Liver (tissue), 9 donors: ENCODE results near the gene CD34. TPM values are rescaled to one million over a fixed set of nuclear protein-coding genes. Genes with fewer than 3 reads are reported as not detected.

Experiments used
- DNase-seq: peaks from one replicate; pipeline ENCODE4 v3.0.0-alpha.2; 2017; ENCODE audit warnings: low spot score
- H3K27ac ChIP-seq, 2 donors: one replicate each; pipeline ENCODE4 v1.7.0; 2013; ENCODE audit warnings: inconsistent platforms in 2 of 2, low read length in 2 of 2, control low read depth in 1 of 2, low read depth in 1 of 2, mild to moderate bottlenecking in 1 of 2
- H3K27me3 ChIP-seq, 4 donors: one replicate each; pipeline versions ENCODE4 v1.6.1 to v1.7.0; 2013; ENCODE audit warnings: low read length in 3 of 4, inconsistent platforms in 1 of 4, mild to moderate bottlenecking in 1 of 4, moderate library complexity in 1 of 4; ENCODE audit not compliant: control insufficient read depth in 4 of 4, insufficient read depth in 4 of 4
- H3K36me3 ChIP-seq, 4 donors: one replicate each; pipeline versions ENCODE4 v1.6.1 to v1.7.0; 2013; ENCODE audit warnings: low read length in 3 of 4, mild to moderate bottlenecking in 3 of 4, low read depth in 1 of 4, moderate library complexity in 1 of 4; ENCODE audit not compliant: control insufficient read depth in 4 of 4, insufficient read depth in 3 of 4
- H3K4me1 ChIP-seq, 4 donors: one replicate each; pipeline versions ENCODE4 v1.6.1 to v1.7.0; 2013; ENCODE audit warnings: low read length in 3 of 4, mild to moderate bottlenecking in 3 of 4, moderate library complexity in 1 of 4; ENCODE audit not compliant: control insufficient read depth in 4 of 4, insufficient read depth in 4 of 4
- H3K4me3 ChIP-seq, 3 donors: one replicate each; pipeline versions ENCODE4 v1.6.1 to v1.7.0; 2013; ENCODE audit warnings: low read length in 3 of 3, control low read depth in 1 of 3, low read depth in 1 of 3, mild to moderate bottlenecking in 1 of 3
- H3K9ac ChIP-seq, 2 donors: one replicate each; pipeline ENCODE4 v1.7.0; 2013; ENCODE audit warnings: low read length in 2 of 2, mild to moderate bottlenecking in 2 of 2, moderate library complexity in 2 of 2, control low read depth in 1 of 2, low read depth in 1 of 2
- H3K9me3 ChIP-seq, 4 donors: one replicate each; pipeline versions ENCODE4 v1.6.1 to v1.7.0; 2013; ENCODE audit warnings: low read length in 3 of 4; ENCODE audit not compliant: control insufficient read depth in 4 of 4
- CTCF ChIP-seq: fragments of 150-350 bp; IDR thresholded peaks from 2 replicates; pipeline ENCODE4 v1.5.1; 2017; ENCODE audit warnings: improper control_type of control experiment, low read depth, low read length; ENCODE audit not compliant: missing input control
- EGR1 ChIP-seq, 2 donors: IDR thresholded peaks; 2 replicates each; pipeline ENCODE4 v1.6.1; 2016 to 2018; ENCODE audit warnings: antibody characterized with exemption in 2 of 2, low read depth in 2 of 2
- FOXA1 ChIP-seq: IDR thresholded peaks from 2 replicates; pipeline ENCODE4 v1.6.1; 2016; ENCODE audit warnings: antibody characterized with exemption
- FOXA2 ChIP-seq: IDR thresholded peaks from 2 replicates; pipeline ENCODE4 v1.6.1; 2016; ENCODE audit warnings: antibody characterized with exemption
- GABPA ChIP-seq, 2 donors: IDR thresholded peaks in 1 of 2; conservative IDR thresholded peaks in 1 of 2; 2 replicates each; pipeline ENCODE4 v1.6.1; 2016; ENCODE audit warnings: antibody characterized with exemption in 2 of 2, mild to moderate bottlenecking in 1 of 2, moderate library complexity in 1 of 2
- HNF4A ChIP-seq, 2 donors: conservative IDR thresholded peaks; 2 replicates each; pipeline ENCODE4 v1.6.1; 2016; ENCODE audit warnings: antibody characterized with exemption in 2 of 2, mild to moderate bottlenecking in 2 of 2
- HNF4G ChIP-seq: IDR thresholded peaks from 2 replicates; pipeline ENCODE4 v1.6.1; 2016; ENCODE audit warnings: antibody characterized with exemption
- JUND ChIP-seq, 2 donors: IDR thresholded peaks; 2 replicates each; pipeline ENCODE4 v1.6.1; 2016; ENCODE audit warnings: antibody characterized with exemption in 2 of 2
- NR2F2 ChIP-seq: IDR thresholded peaks from 2 replicates; pipeline ENCODE4 v1.6.1; 2016; ENCODE audit warnings: antibody characterized with exemption
- RAD21 ChIP-seq, 2 donors: IDR thresholded peaks; 2 replicates each; pipeline ENCODE4 v1.6.1; 2016; ENCODE audit warnings: antibody characterized with exemption in 2 of 2, mild to moderate bottlenecking in 2 of 2
- RXRA ChIP-seq, 2 donors: IDR thresholded peaks; 2 replicates each; pipeline ENCODE4 v1.6.1; 2017 to 2018; ENCODE audit warnings: antibody characterized with exemption in 2 of 2, mild to moderate bottlenecking in 1 of 2
- SP1 ChIP-seq: IDR thresholded peaks from 2 replicates; pipeline ENCODE4 v1.6.1; 2018; ENCODE audit warnings: antibody characterized with exemption, mild to moderate bottlenecking
- TAF1 ChIP-seq: conservative IDR thresholded peaks from 2 replicates; pipeline ENCODE4 v1.6.1; 2016; ENCODE audit warnings: antibody characterized with exemption, mild to moderate bottlenecking
- YY1 ChIP-seq: IDR thresholded peaks from 2 replicates; pipeline ENCODE4 v1.6.1; 2016; ENCODE audit warnings: antibody characterized with exemption, mild to moderate bottlenecking
- ZBTB33 ChIP-seq: IDR thresholded peaks from 2 replicates; pipeline ENCODE4 v1.6.1; 2016; ENCODE audit warnings: antibody characterized with exemption
- WGBS: extraction: QIAGEN DNeasy Blood & Tissue Kit; methylation state at CpG from one replicate; pipeline ENCODE4 v1.1.7; 2013; 5-methylcytosine and 5-hydroxymethylcytosine counted together
- polyA plus RNA-seq, 2 donors: library from polyadenylated mRNA; stranded (reverse) in 1 of 2; unstranded in 1 of 2; fragments of 200-250 nt in 1 of 2; fragments of >200 nt in 1 of 2; fragmentation: Nextera tagmentation in 1 of 2; extraction: Ambion mirVana in 1 of 2; gene quantifications; one replicate each; pipeline versions ENCODE4 v1.2.1 to v1.2.3, GENCODE V29; 2013 to 2015
- total RNA-seq, 2 donors: library from RNA; depleted of rRNA; stranded (reverse); fragments of >200 nt; gene quantifications; one replicate each; pipeline ENCODE4 v1.2.3, GENCODE V29; 2014
- TF ChIP-seq, protein P1 (sequence below): IDR thresholded peaks from 2 replicates; pipeline ENCODE4 v1.6.1; 2016; ENCODE audit warnings: antibody characterized with exemption
- TF ChIP-seq, protein P2 (sequence below): IDR thresholded peaks from 2 replicates; pipeline ENCODE4 v1.6.1; 2016; ENCODE audit warnings: antibody characterized with exemption, mild to moderate bottlenecking
- TF ChIP-seq, protein P3 (sequence below): IDR thresholded peaks from 2 replicates; pipeline ENCODE4 v1.6.1; 2016; ENCODE audit warnings: antibody characterized with exemption
- donor health status: healthy.
- donor health status: healthy.
- donor health status: healthy.
- donor health status: healthy.
- donor health status: healthy.

CD34 gene
- total and polyA plus RNA-seq, 4 donors, result 1.5 to 4.0 (median 1.8) TPM

- Histone ChIP-seq H3K4me3 (no peak overlapping the region), H3K27me3 (no peaks in the 10 kb centered on the region), H3K9ac (peak overlapping the region in 1 of 2 donors; percentile 0), H3K36me3 (no peaks in the 10 kb centered on the region), H3K27ac (no peak overlapping the region), H3K9me3 (no peaks in the 10 kb centered on the region), H3K4me1 (no peaks in the 10 kb centered on the region)
- 53% methylated on average over 2 of the region's 2 CpGs for WGBS
- no peak for DNase-seq
- TF ChIP-seq TAF1 (no peak), ZBTB33 (no peak), RAD21 (IDR thresholded peaks at IDR 0.05) (peak; percentile 47 to 61), GABPA (IDR thresholded peaks at IDR 0.05 in 1 of 2, conservative IDR thresholded peaks at IDR 0.05 in 1 of 2) (no peak), CTCF (no peak), NR2F2 (no peak), FOXA1 (no peak)
These were observed 13.7 kb downstream of the CD34 start for GRCh38 chr1:207897188-207897587.

- TF ChIP-seq, protein P1, sequence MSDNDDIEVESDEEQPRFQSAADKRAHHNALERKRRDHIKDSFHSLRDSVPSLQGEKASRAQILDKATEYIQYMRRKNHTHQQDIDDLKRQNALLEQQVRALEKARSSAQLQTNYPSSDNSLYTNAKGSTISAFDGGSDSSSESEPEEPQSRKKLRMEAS, result no peak
- TF ChIP-seq JUND (IDR thresholded peaks at IDR 0.05) (no peak), FOXA1 (no peak), HNF4G (no peak), TAF1 (no peak), YY1 (no peak), NR2F2 (no peak), ZBTB33 (no peak), SP1 (no peak), FOXA2 (no peak), RAD21 (IDR thresholded peaks at IDR 0.05) (no peak), HNF4A (conservative IDR thresholded peaks at IDR 0.05) (no peak), EGR1 (IDR thresholded peaks at IDR 0.05; ENCODE audit: low read depth in 2 of 2) (no peak), CTCF (no peak), GABPA (IDR thresholded peaks at IDR 0.05 in 1 of 2, conservative IDR thresholded peaks at IDR 0.05 in 1 of 2) (no peak), RXRA (IDR thresholded peaks at IDR 0.05) (no peak)
- TF ChIP-seq, protein P2, sequence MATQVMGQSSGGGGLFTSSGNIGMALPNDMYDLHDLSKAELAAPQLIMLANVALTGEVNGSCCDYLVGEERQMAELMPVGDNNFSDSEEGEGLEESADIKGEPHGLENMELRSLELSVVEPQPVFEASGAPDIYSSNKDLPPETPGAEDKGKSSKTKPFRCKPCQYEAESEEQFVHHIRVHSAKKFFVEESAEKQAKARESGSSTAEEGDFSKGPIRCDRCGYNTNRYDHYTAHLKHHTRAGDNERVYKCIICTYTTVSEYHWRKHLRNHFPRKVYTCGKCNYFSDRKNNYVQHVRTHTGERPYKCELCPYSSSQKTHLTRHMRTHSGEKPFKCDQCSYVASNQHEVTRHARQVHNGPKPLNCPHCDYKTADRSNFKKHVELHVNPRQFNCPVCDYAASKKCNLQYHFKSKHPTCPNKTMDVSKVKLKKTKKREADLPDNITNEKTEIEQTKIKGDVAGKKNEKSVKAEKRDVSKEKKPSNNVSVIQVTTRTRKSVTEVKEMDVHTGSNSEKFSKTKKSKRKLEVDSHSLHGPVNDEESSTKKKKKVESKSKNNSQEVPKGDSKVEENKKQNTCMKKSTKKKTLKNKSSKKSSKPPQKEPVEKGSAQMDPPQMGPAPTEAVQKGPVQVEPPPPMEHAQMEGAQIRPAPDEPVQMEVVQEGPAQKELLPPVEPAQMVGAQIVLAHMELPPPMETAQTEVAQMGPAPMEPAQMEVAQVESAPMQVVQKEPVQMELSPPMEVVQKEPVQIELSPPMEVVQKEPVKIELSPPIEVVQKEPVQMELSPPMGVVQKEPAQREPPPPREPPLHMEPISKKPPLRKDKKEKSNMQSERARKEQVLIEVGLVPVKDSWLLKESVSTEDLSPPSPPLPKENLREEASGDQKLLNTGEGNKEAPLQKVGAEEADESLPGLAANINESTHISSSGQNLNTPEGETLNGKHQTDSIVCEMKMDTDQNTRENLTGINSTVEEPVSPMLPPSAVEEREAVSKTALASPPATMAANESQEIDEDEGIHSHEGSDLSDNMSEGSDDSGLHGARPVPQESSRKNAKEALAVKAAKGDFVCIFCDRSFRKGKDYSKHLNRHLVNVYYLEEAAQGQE, result no peak
- TF ChIP-seq, protein P3, sequence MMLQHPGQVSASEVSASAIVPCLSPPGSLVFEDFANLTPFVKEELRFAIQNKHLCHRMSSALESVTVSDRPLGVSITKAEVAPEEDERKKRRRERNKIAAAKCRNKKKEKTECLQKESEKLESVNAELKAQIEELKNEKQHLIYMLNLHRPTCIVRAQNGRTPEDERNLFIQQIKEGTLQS, result no peak
- no peak for DNase-seq
- no peaks in the 10 kb centered on the region for H3K9me3 ChIP-seq
- no peak overlapping the region for H3K9ac ChIP-seq
- no peak overlapping the region for H3K4me3 ChIP-seq
- H3K27me3 ChIP-seq, result no peaks in the 10 kb centered on the region
- no peaks in the 10 kb centered on the region for H3K36me3 ChIP-seq
- no peaks in the 10 kb centered on the region for H3K4me1 ChIP-seq
- no peak overlapping the region for H3K27ac ChIP-seq
These were observed 14.4 kb downstream of the CD34 start for GRCh38 chr1:207896547-207896946.
